Measurements from ENCODE around the gene SLC25A38.

DNA sequence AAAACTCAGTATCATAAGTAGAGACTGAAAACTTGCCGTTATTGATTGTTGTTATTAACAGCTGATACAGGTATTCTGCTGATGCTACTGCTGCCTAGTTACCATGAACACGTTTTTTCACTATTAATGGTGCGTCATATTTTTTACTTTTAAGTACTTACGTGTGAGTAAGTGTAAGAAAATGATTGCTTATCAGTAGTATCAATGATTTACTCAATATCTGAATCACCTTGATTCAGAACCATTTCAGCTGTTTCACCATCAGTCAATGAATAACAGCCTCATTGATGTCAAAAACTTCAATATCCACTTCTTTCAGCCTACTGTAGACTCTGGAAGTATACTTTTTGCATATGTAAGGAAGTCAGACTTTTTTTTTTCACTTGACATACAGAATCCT, 49.0 kb upstream of the SLC25A38 start:
- TF ChIP-seq, protein P1, sequence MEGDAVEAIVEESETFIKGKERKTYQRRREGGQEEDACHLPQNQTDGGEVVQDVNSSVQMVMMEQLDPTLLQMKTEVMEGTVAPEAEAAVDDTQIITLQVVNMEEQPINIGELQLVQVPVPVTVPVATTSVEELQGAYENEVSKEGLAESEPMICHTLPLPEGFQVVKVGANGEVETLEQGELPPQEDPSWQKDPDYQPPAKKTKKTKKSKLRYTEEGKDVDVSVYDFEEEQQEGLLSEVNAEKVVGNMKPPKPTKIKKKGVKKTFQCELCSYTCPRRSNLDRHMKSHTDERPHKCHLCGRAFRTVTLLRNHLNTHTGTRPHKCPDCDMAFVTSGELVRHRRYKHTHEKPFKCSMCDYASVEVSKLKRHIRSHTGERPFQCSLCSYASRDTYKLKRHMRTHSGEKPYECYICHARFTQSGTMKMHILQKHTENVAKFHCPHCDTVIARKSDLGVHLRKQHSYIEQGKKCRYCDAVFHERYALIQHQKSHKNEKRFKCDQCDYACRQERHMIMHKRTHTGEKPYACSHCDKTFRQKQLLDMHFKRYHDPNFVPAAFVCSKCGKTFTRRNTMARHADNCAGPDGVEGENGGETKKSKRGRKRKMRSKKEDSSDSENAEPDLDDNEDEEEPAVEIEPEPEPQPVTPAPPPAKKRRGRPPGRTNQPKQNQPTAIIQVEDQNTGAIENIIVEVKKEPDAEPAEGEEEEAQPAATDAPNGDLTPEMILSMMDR (IDR thresholded peaks at IDR 0.05 in 2 of 3, conservative IDR thresholded peaks at IDR 0.05 in 1 of 3; ENCODE audit: control insufficient read depth in 2 of 3, extremely low read depth in 1 of 3, insufficient read depth in 1 of 3, low read depth in 3 of 3, low read length in 3 of 3): no peak
- TF ChIP-seq, protein P2, sequence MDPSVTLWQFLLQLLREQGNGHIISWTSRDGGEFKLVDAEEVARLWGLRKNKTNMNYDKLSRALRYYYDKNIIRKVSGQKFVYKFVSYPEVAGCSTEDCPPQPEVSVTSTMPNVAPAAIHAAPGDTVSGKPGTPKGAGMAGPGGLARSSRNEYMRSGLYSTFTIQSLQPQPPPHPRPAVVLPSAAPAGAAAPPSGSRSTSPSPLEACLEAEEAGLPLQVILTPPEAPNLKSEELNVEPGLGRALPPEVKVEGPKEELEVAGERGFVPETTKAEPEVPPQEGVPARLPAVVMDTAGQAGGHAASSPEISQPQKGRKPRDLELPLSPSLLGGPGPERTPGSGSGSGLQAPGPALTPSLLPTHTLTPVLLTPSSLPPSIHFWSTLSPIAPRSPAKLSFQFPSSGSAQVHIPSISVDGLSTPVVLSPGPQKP (IDR thresholded peaks at IDR 0.05; ENCODE audit: low read depth, low read length): no peak
- TF ChIP-seq EZH2 (IDR thresholded peaks at IDR 0.05; ENCODE audit: borderline replicate concordance, control insufficient read depth, low read depth, low read length): no peak
- no peak for TF ChIP-seq NBN (IDR thresholded peaks at IDR 0.05)
- TF ChIP-seq TCF12 (IDR thresholded peaks at IDR 0.05; ENCODE audit: low read depth, low read length): no peak
- TF ChIP-seq, protein P3, sequence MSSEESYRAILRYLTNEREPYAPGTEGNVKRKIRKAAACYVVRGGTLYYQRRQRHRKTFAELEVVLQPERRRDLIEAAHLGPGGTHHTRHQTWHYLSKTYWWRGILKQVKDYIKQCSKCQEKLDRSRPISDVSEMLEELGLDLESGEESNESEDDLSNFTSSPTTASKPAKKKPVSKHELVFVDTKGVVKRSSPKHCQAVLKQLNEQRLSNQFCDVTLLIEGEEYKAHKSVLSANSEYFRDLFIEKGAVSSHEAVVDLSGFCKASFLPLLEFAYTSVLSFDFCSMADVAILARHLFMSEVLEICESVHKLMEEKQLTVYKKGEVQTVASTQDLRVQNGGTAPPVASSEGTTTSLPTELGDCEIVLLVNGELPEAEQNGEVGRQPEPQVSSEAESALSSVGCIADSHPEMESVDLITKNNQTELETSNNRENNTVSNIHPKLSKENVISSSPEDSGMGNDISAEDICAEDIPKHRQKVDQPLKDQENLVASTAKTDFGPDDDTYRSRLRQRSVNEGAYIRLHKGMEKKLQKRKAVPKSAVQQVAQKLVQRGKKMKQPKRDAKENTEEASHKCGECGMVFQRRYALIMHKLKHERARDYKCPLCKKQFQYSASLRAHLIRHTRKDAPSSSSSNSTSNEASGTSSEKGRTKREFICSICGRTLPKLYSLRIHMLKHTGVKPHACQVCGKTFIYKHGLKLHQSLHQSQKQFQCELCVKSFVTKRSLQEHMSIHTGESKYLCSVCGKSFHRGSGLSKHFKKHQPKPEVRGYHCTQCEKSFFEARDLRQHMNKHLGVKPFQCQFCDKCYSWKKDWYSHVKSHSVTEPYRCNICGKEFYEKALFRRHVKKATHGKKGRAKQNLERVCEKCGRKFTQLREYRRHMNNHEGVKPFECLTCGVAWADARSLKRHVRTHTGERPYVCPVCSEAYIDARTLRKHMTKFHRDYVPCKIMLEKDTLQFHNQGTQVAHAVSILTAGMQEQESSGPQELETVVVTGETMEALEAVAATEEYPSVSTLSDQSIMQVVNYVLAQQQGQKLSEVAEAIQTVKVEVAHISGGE (CRISPR knock-in tag; IDR thresholded peaks at IDR 0.05): no peak
- no peak for TF ChIP-seq CHD2 (IDR thresholded peaks at IDR 0.05; ENCODE audit: borderline replicate concordance, low read depth, low read length)
